ENCODE measurements around the gene NF1. TPM values are rescaled to one million over a fixed set of nuclear protein-coding genes. Genes with fewer than 3 reads are reported as not detected.

The NF1 gene
- total RNA-seq, 1 donor from 2014 or later: 33.2 TPM

DNA sequence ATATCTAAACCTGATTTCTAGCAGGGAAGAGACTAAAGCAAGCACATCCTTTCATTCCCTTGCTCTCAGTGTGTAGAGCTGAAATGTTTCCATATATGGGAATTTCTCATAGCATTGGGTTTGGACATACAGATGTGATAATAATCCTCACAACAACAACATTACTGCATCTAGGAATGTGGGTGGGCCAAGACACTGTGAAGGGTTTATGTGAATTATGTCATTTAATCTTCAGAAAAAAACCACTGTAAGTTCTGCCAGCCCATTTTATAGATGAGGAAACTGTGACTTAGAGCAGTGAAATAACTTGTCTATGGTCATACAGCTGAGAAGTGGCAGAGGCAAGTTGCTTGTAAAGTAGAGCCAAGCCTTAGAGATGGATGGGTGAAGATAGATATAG, 197.0 kb downstream of the NF1 start:
- H3K27me3 ChIP-seq (ENCODE audit: control insufficient read depth, insufficient read depth, low read length): no peaks in the 10 kb centered on the region
- peaks cover 2% of the 10 kb centered on the region for H3K36me3 ChIP-seq (ENCODE audit: control insufficient read depth, insufficient read depth, low read length)
- FAIRE-seq: no peak
- TF ChIP-seq, protein P1, sequence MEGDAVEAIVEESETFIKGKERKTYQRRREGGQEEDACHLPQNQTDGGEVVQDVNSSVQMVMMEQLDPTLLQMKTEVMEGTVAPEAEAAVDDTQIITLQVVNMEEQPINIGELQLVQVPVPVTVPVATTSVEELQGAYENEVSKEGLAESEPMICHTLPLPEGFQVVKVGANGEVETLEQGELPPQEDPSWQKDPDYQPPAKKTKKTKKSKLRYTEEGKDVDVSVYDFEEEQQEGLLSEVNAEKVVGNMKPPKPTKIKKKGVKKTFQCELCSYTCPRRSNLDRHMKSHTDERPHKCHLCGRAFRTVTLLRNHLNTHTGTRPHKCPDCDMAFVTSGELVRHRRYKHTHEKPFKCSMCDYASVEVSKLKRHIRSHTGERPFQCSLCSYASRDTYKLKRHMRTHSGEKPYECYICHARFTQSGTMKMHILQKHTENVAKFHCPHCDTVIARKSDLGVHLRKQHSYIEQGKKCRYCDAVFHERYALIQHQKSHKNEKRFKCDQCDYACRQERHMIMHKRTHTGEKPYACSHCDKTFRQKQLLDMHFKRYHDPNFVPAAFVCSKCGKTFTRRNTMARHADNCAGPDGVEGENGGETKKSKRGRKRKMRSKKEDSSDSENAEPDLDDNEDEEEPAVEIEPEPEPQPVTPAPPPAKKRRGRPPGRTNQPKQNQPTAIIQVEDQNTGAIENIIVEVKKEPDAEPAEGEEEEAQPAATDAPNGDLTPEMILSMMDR (IDR thresholded peaks at IDR 0.05; ENCODE audit: insufficient read depth, low read length, severe bottlenecking): no peak
- no peak overlapping the region for H3K4me3 ChIP-seq (ENCODE audit: low read depth, low read length)
- no peak for DNase-seq (ENCODE audit: low read depth)

DNA sequence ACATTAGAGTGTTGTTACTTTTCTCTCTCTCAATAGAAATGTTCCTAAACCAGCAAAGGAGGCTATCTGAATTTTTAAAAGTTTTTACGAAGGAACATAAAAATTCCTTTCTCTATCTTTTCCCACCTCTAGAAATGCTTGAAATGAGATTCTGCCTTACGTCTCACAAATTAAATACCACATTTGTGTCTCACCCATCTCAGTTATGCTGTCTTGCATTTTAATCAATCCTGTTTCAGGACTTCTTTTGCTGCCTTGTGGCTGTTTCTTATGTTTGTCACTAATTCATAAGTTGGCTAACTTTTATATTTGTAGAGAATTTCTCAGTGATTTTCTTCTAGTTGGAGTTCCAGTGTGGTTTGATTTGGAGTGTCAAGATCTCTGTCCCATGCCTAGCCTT, 198.8 kb downstream of the NF1 start:
- H3K4me3 ChIP-seq (ENCODE audit: low read depth, low read length): no peak overlapping the region
- no peak for DNase-seq (ENCODE audit: low read depth)
- H3K36me3 ChIP-seq (ENCODE audit: control insufficient read depth, insufficient read depth, low read length): peaks cover 2% of the 10 kb centered on the region
- no peak for FAIRE-seq
- TF ChIP-seq, protein P1 (IDR thresholded peaks at IDR 0.05; ENCODE audit: insufficient read depth, low read length, severe bottlenecking): no peak
- no peaks in the 10 kb centered on the region for H3K27me3 ChIP-seq (ENCODE audit: control insufficient read depth, insufficient read depth, low read length)

DNA sequence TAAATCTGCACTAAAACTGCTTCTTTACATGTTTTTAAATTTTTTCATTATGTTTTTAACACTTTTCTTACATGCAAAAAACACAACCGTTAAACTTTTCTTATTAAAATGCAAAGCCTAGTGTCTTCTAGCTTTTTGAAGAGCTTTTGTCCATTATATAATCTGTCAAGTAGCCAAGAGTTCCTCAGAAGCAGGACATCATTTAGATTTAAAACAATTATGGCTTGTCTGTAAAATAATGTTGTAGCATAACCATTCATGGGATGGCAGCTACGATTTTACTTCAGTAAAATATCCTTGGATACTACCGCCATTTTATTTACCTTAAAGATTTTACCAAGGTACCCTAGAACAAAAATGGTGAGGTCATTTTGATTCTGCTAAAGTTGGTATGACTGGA, 199.5 kb downstream of the NF1 start:
- FAIRE-seq: no peak
- Histone ChIP-seq H3K27me3 (ENCODE audit: control insufficient read depth, insufficient read depth, low read length) (no peaks in the 10 kb centered on the region), H3K36me3 (ENCODE audit: control insufficient read depth, insufficient read depth, low read length) (peaks cover 2% of the 10 kb centered on the region), H3K4me3 (ENCODE audit: low read depth, low read length) (no peak overlapping the region)
- TF ChIP-seq, protein P1 (IDR thresholded peaks at IDR 0.05; ENCODE audit: insufficient read depth, low read length, severe bottlenecking): no peak
- no peak for DNase-seq (ENCODE audit: low read depth)

DNA sequence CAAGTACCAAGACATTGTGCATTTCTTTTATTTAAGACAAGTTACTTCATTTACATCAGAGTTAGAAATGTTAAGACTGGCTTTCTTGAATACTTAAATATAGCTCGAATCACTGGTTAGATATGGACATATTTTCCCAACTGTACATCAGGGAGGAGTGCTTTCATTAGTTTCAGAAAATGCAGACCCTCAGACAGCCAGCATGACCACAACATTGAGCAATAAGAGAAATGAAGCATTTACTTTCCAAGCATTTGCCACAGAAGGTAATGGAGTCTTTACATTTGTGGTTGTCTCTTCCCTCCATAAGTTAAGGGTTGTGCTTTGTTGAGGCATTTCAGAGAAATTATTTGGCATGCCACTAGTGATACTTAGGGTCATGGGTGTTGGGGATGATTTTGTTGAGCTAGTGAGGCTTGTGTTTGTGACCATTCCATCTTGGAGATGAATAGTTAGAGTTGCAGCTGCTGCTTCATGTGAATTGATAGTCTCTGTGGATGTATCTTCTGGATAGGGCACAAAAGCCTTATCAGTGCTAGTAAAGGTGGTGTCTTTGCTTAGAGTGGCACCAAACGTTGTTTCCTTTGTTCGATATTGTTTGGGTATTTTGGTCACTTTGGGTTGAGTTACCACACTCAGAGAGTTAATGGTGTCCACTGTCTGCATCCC, 200.2 kb downstream of the NF1 start:
- no peak for FAIRE-seq

DNA sequence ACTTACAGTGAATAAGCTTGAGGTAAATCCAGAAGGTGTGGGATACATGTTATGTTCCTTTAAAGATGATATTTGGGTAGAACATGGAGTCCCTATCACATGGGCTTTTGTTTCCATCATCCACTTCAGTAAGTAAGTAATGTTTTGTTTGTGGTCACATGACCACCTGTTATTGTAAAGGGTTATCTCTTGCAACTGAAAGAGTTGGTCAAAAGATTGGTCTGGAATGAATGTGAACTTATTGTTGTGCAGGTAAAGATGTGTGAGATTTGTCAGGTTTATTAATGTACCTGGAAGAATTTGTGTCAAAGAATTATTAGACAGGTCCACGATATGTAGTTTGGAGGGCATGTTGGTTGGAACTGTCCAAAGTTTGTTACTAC, 200.7 kb downstream of the NF1 start:
- DNase-seq (ENCODE audit: low read depth): no peak

More for the DNA sequence above, 200.2 kb downstream of the NF1 start:
- H3K27me3 ChIP-seq (ENCODE audit: control insufficient read depth, insufficient read depth, low read length): no peaks in the 10 kb centered on the region
- TF ChIP-seq, protein P1 (IDR thresholded peaks at IDR 0.05; ENCODE audit: insufficient read depth, low read length, severe bottlenecking): no peak
- peaks cover 2% of the 10 kb centered on the region for H3K36me3 ChIP-seq (ENCODE audit: control insufficient read depth, insufficient read depth, low read length)
- H3K4me3 ChIP-seq (ENCODE audit: low read depth, low read length): no peak overlapping the region
- DNase-seq (ENCODE audit: low read depth): no peak

More for the DNA sequence above, 200.7 kb downstream of the NF1 start:
- TF ChIP-seq, protein P1 (IDR thresholded peaks at IDR 0.05; ENCODE audit: insufficient read depth, low read length, severe bottlenecking): no peak
- Histone ChIP-seq H3K36me3 (ENCODE audit: control insufficient read depth, insufficient read depth, low read length) (no peaks in the 10 kb centered on the region), H3K4me3 (ENCODE audit: low read depth, low read length) (no peak overlapping the region), H3K27me3 (ENCODE audit: control insufficient read depth, insufficient read depth, low read length) (no peaks in the 10 kb centered on the region)
- FAIRE-seq: no peak

Measured in bronchial epithelial cell (primary cell).